OCI-LY1 (cell line): ENCODE data around the gene INTS15.

ENCODE experiments used
- EZH2 ChIP-seq: fragments of 200-600 bp; sonication (generic), shearing (Covaris generic); IDR thresholded peaks from 2 replicates; pipeline ENCODE4 v1.8.0; 2017; ENCODE audit warnings: borderline replicate concordance, mixed run types, mild to moderate bottlenecking, antibody characterized with exemption, low read length, moderate library complexity, mixed read lengths
- TF ChIP-seq, protein P1 (sequence below): fragments of 200-600 bp; sonication (generic), shearing (Covaris generic); IDR thresholded peaks from 2 replicates; pipeline ENCODE4 v1.5.1; 2017; ENCODE audit warnings: mild to moderate bottlenecking, antibody characterized with exemption, low read length, moderate library complexity, mixed read lengths

DNA sequence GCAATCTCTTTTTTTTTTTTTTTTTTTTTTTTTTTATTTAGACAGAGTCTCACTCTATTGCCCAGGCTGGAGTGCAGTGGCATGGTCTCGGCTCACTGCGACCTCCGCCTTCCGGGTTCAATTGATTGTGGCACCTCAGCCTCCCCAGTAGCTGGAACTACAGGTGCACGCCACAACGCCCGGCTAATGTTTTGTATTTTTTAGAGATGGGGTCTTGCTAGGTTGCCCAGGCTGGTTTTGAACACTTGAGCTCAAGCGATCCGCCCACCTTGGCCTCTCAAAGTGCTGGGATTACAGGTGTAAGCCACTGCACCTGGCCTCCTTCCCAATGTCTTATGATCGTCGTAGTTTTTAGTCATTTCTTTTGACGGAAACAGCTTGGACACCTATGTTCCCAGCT lies 19.0 kb downstream of the INTS15 start:
- TF ChIP-seq, protein P1, sequence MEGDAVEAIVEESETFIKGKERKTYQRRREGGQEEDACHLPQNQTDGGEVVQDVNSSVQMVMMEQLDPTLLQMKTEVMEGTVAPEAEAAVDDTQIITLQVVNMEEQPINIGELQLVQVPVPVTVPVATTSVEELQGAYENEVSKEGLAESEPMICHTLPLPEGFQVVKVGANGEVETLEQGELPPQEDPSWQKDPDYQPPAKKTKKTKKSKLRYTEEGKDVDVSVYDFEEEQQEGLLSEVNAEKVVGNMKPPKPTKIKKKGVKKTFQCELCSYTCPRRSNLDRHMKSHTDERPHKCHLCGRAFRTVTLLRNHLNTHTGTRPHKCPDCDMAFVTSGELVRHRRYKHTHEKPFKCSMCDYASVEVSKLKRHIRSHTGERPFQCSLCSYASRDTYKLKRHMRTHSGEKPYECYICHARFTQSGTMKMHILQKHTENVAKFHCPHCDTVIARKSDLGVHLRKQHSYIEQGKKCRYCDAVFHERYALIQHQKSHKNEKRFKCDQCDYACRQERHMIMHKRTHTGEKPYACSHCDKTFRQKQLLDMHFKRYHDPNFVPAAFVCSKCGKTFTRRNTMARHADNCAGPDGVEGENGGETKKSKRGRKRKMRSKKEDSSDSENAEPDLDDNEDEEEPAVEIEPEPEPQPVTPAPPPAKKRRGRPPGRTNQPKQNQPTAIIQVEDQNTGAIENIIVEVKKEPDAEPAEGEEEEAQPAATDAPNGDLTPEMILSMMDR: no peak
- no peak for TF ChIP-seq EZH2
